OCI-LY1 (cell line): ENCODE results near the gene MTMR12.

Source experiments
- H2AFZ ChIP-seq: fragments of 200-600 bp; sonication (generic), shearing (Covaris generic); 2 replicates; pipeline ENCODE4 v1.6.0; 2014; ENCODE audit warnings: antibody characterized with exemption, mild to moderate bottlenecking, low read length
- H3F3A ChIP-seq: fragments of 200-600 bp; sonication (generic), shearing (Covaris generic); 2 replicates; pipeline ENCODE4 v1.6.0; 2014; ENCODE audit warnings: mild to moderate bottlenecking, antibody characterized with exemption, low read length, moderate library complexity; ENCODE audit not compliant: insufficient read depth
- H3K27ac ChIP-seq: fragments of 200-600 bp; sonication (generic); 2 replicates; pipeline ENCODE4 v1.5.1; 2014; ENCODE audit warnings: low read length, mixed run types, mild to moderate bottlenecking, low read depth; ENCODE audit not compliant: poor library complexity, severe bottlenecking
- H3K27me3 ChIP-seq: fragments of 200-600 bp; sonication (generic); 2 replicates; pipeline ENCODE4 v1.6.0; 2014; ENCODE audit warnings: antibody characterized with exemption, mild to moderate bottlenecking, low read length, moderate library complexity; ENCODE audit not compliant: insufficient read depth
- H3K36me3 ChIP-seq: fragments of 200-600 bp; sonication (generic); 2 replicates; pipeline ENCODE4 v1.6.1; 2014; ENCODE audit warnings: mild to moderate bottlenecking, antibody characterized with exemption, low read length, moderate library complexity, mixed read lengths; ENCODE audit not compliant: insufficient read depth
- H3K4me1 ChIP-seq: fragments of 200-600 bp; sonication (generic); 2 replicates; pipeline ENCODE4 v1.5.1; 2014; ENCODE audit warnings: mild to moderate bottlenecking, low read length, moderate library complexity; ENCODE audit not compliant: insufficient read depth, severe bottlenecking
- H3K4me2 ChIP-seq: fragments of 200-600 bp; sonication (generic), shearing (Covaris generic); 2 replicates; pipeline ENCODE4 v1.6.1; 2014; ENCODE audit warnings: low read length
- H3K4me3 ChIP-seq: fragments of 200-600 bp; sonication (generic); 2 replicates; pipeline ENCODE4 v1.5.1; 2014; ENCODE audit warnings: low read length, low read depth, mild to moderate bottlenecking, mixed read lengths; ENCODE audit not compliant: poor library complexity, severe bottlenecking
- H3K79me2 ChIP-seq: fragments of 200-600 bp; shearing (Covaris generic); 2 replicates; pipeline ENCODE4 v1.6.1; 2016; ENCODE audit warnings: mixed run types, low read length, mixed read lengths; ENCODE audit not compliant: insufficient read depth
- H3K9ac ChIP-seq: fragments of 200-600 bp; sonication (generic), shearing (Covaris generic); 2 replicates; pipeline ENCODE4 v1.6.1; 2014; ENCODE audit warnings: mild to moderate bottlenecking, low read length, mixed read lengths
- H3K9me2 ChIP-seq: fragments of 200-600 bp; sonication (generic), shearing (Covaris generic); 2 replicates; pipeline ENCODE4 v1.6.1; 2014; ENCODE audit warnings: low read depth, mild to moderate bottlenecking, low read length, mixed read lengths
- H3K9me3 ChIP-seq: fragments of 200-600 bp; shearing (Covaris generic); 2 replicates; pipeline ENCODE4 v1.6.1; 2014; ENCODE audit warnings: low read length, mixed read lengths
- H4K20me1 ChIP-seq: fragments of 200-600 bp; sonication (generic), shearing (Covaris generic); 2 replicates; pipeline ENCODE4 v1.6.0; 2016; ENCODE audit warnings: mild to moderate bottlenecking, low read length; ENCODE audit not compliant: insufficient read depth
- EZH2 ChIP-seq: fragments of 200-600 bp; sonication (generic), shearing (Covaris generic); IDR thresholded peaks from 2 replicates; pipeline ENCODE4 v1.8.0; 2017; ENCODE audit warnings: borderline replicate concordance, mixed run types, mild to moderate bottlenecking, antibody characterized with exemption, low read length, moderate library complexity, mixed read lengths
- TF ChIP-seq, protein P1 (sequence below): fragments of 200-600 bp; sonication (generic), shearing (Covaris generic); IDR thresholded peaks from 2 replicates; pipeline ENCODE4 v1.5.1; 2017; ENCODE audit warnings: mild to moderate bottlenecking, antibody characterized with exemption, low read length, moderate library complexity, mixed read lengths

Gene MTMR12

GRCh38 chr5:32312595-32313332 is at the start of gene MTMR12:
TSS of gene MTMR12 (minus strand) at chr5:32312939. CDS start at chr5:32312838, 101 bp downstream.
- peaks cover 30% of the 10 kb centered on the region for H3K79me2 ChIP-seq
- peaks cover 41% of the 10 kb centered on the region for H3K4me1 ChIP-seq
- H2AFZ ChIP-seq: no peak within 1 kb of the TSS
- no peaks in the 10 kb centered on the region for H3K9me3 ChIP-seq
- peak within 1 kb of the TSS; percentile 79 for H3K27ac ChIP-seq
- H3K9ac ChIP-seq: peak within 1 kb of the TSS; percentile 70
- H3F3A ChIP-seq: no peaks in the 10 kb centered on the region
- H3K9me2 ChIP-seq: no peaks in the 10 kb centered on the region
- no peaks in the 10 kb centered on the region for H3K27me3 ChIP-seq
- TF ChIP-seq, protein P1, sequence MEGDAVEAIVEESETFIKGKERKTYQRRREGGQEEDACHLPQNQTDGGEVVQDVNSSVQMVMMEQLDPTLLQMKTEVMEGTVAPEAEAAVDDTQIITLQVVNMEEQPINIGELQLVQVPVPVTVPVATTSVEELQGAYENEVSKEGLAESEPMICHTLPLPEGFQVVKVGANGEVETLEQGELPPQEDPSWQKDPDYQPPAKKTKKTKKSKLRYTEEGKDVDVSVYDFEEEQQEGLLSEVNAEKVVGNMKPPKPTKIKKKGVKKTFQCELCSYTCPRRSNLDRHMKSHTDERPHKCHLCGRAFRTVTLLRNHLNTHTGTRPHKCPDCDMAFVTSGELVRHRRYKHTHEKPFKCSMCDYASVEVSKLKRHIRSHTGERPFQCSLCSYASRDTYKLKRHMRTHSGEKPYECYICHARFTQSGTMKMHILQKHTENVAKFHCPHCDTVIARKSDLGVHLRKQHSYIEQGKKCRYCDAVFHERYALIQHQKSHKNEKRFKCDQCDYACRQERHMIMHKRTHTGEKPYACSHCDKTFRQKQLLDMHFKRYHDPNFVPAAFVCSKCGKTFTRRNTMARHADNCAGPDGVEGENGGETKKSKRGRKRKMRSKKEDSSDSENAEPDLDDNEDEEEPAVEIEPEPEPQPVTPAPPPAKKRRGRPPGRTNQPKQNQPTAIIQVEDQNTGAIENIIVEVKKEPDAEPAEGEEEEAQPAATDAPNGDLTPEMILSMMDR: no peak
- no peak for TF ChIP-seq EZH2
- H3K4me3 ChIP-seq: peak within 1 kb of the TSS; percentile 83
- H4K20me1 ChIP-seq: no peaks in the 10 kb centered on the region
- H3K4me2 ChIP-seq: peak within 1 kb of the TSS; percentile 70
- H3K36me3 ChIP-seq: peaks cover 5% of the 10 kb centered on the region; the same call in 1 of the 2 replicates

GRCh38 chr5:32362527-32362926 is 49.8 kb upstream of the MTMR12 start:
- Histone ChIP-seq H3K27me3 (no peaks in the 10 kb centered on the region), H2AFZ (no peak overlapping the region), H3K4me2 (no peak overlapping the region), H3K9me3 (no peaks in the 10 kb centered on the region), H3K27ac (no peak overlapping the region), H3K4me3 (no peak overlapping the region), H3K4me1 (no peaks in the 10 kb centered on the region), H3F3A (no peaks in the 10 kb centered on the region), H3K9ac (no peak overlapping the region), H3K36me3 (peaks cover 63% of the 10 kb centered on the region), H3K79me2 (no peaks in the 10 kb centered on the region), H3K9me2 (no peaks in the 10 kb centered on the region), H4K20me1 (no peaks in the 10 kb centered on the region)
- TF ChIP-seq EZH2: no peak
- TF ChIP-seq, protein P1: no peak

- Histone ChIP-seq H3K9me3 (no peaks in the 10 kb centered on the region), H3K4me1 (no peaks in the 10 kb centered on the region), H3K27me3 (no peaks in the 10 kb centered on the region), H3F3A (no peaks in the 10 kb centered on the region), H3K79me2 (no peaks in the 10 kb centered on the region), H2AFZ (no peak overlapping the region), H3K36me3 (peaks cover 71% of the 10 kb centered on the region), H3K4me2 (no peak overlapping the region), H4K20me1 (no peaks in the 10 kb centered on the region), H3K9ac (no peak overlapping the region), H3K27ac (no peak overlapping the region), H3K4me3 (no peak overlapping the region), H3K9me2 (no peaks in the 10 kb centered on the region)
- TF ChIP-seq EZH2: no peak
- TF ChIP-seq, protein P1: no peak
Measured at GRCh38 chr5:32360906-32361305, 48.2 kb upstream of the MTMR12 start.
